ENCODE data around the gene EYA3.

Gene EYA3

GRCh38 chr1:28070725-28071593 is 17.5 kb downstream of the EYA3 start:
- no peak for DNase-seq

GRCh38 chr1:28067523-28068090 is 20.8 kb downstream of the EYA3 start:
- no peak for DNase-seq

GRCh38 chr1:28066393-28067154 is 21.8 kb downstream of the EYA3 start:
- no peak for DNase-seq

- DNase-seq: peak in 1 of 5 experiments; percentile 47
Measured at GRCh38 chr1:28064064-28064463, 24.3 kb downstream of the EYA3 start.

GRCh38 chr1:28062806-28063205 is 25.6 kb downstream of the EYA3 start:
- DNase-seq: no peak

GRCh38 chr1:28058971-28059878 is 29.2 kb downstream of the EYA3 start:
- DNase-seq: peak in 1 of 5 experiments; percentile 29

- DNase-seq: peak in 1 of 5 experiments; percentile 22
Measured at GRCh38 chr1:28058168-28058567, 30.2 kb downstream of the EYA3 start.

- DNase-seq: peak in 4 of 5 experiments; percentile 32 to 75 (median 42)
Measured at GRCh38 chr1:28056129-28056925, 32.1 kb downstream of the EYA3 start.

- DNase-seq: no peak
Measured at GRCh38 chr1:28050776-28051175, 37.6 kb downstream of the EYA3 start.

GRCh38 chr1:28046716-28047115 is 41.7 kb downstream of the EYA3 start:
- no peak for DNase-seq

- no peak for DNase-seq
Measured at GRCh38 chr1:28045777-28046176, 42.6 kb downstream of the EYA3 start.

- DNase-seq: no peak
Measured at GRCh38 chr1:28044399-28044798, 44.0 kb downstream of the EYA3 start.

- no peak for DNase-seq
Measured at GRCh38 chr1:28039341-28039740, 49.1 kb downstream of the EYA3 start.

GRCh38 chr1:28037946-28038345 is 50.5 kb downstream of the EYA3 start:
- DNase-seq: no peak

- DNase-seq: no peak
Measured at GRCh38 chr1:28037206-28037605, 51.2 kb downstream of the EYA3 start.

- no peak for DNase-seq
Measured at GRCh38 chr1:28036431-28036830, 52.0 kb downstream of the EYA3 start.

GRCh38 chr1:28035420-28035819 is 53.0 kb downstream of the EYA3 start:
- no peak for DNase-seq

- no peak for DNase-seq
Measured at GRCh38 chr1:28032281-28032680, 56.1 kb downstream of the EYA3 start.

- no peak for DNase-seq
Measured at GRCh38 chr1:28031173-28031572, 57.2 kb downstream of the EYA3 start.

GRCh38 chr1:28028873-28029654 is 59.3 kb downstream of the EYA3 start:
- no peak for DNase-seq

GRCh38 chr1:28027660-28028059 is 60.8 kb downstream of the EYA3 start:
- DNase-seq: no peak
